ENCODE results near the gene MOB2. TPM values are rescaled to one million over a fixed set of nuclear protein-coding genes. Genes with fewer than 3 reads are reported as not detected.
"Not testable (repeated sequence)": the region's sequence is repeated elsewhere in the genome, so short reads cannot be mapped to it uniquely, and the experiment has no call there.

The MOB2 gene
- total RNA-seq, 1 donor from 2014 or later: 15.0 TPM

GRCh38 chr11:1518301-1518700, 31.7 kb upstream of the MOB2 start:
- DNase-seq (ENCODE audit: low read depth): no peak

GRCh38 chr11:1517117-1518005, 30.8 kb upstream of the MOB2 start:
- DNase-seq (ENCODE audit: low read depth): no peak

GRCh38 chr11:1516273-1517067, 29.9 kb upstream of the MOB2 start:
- DNase-seq (ENCODE audit: low read depth): no peak

GRCh38 chr11:1515082-1516060, 28.8 kb upstream of the MOB2 start:
- DNase-seq (ENCODE audit: low read depth): peak; percentile 59

- DNase-seq (ENCODE audit: low read depth): no peak
These were observed 27.9 kb upstream of the MOB2 start for GRCh38 chr11:1514336-1515061.

- DNase-seq (ENCODE audit: low read depth): no peak
These were observed 27.0 kb upstream of the MOB2 start for GRCh38 chr11:1513326-1514296.

- DNase-seq (ENCODE audit: low read depth): not testable (repeated sequence)
These were observed 26.1 kb upstream of the MOB2 start for GRCh38 chr11:1512531-1513258.

- DNase-seq (ENCODE audit: low read depth): no peak
These were observed 25.4 kb upstream of the MOB2 start for GRCh38 chr11:1511937-1512496.

GRCh38 chr11:1510928-1511327, 24.3 kb upstream of the MOB2 start:
- no peak for DNase-seq (ENCODE audit: low read depth)

- not testable (repeated sequence) for DNase-seq (ENCODE audit: low read depth)
These were observed 23.8 kb upstream of the MOB2 start for GRCh38 chr11:1510351-1510750.

- no peak for DNase-seq (ENCODE audit: low read depth)
These were observed 23.2 kb upstream of the MOB2 start for GRCh38 chr11:1509626-1510255.

- no peak for DNase-seq (ENCODE audit: low read depth)
These were observed 22.4 kb upstream of the MOB2 start for GRCh38 chr11:1508986-1509385.

- no peak for DNase-seq (ENCODE audit: low read depth)
These were observed 21.9 kb upstream of the MOB2 start for GRCh38 chr11:1508491-1508891.

- DNase-seq (ENCODE audit: low read depth): no peak
These were observed 21.0 kb upstream of the MOB2 start for GRCh38 chr11:1507381-1508140.

GRCh38 chr11:1506981-1507380, 20.4 kb upstream of the MOB2 start:
- DNase-seq (ENCODE audit: low read depth): no peak

GRCh38 chr11:1505480-1505879, 18.9 kb upstream of the MOB2 start:
- no peak for DNase-seq (ENCODE audit: low read depth)

All from myocyte (in vitro differentiated cells).